Measurements from ENCODE around the gene MB21D2.

The MB21D2 gene

GRCh38 chr3:192862408-192863090 is 55.1 kb downstream of the MB21D2 start:
- no peaks in the 10 kb centered on the region for H3K79me2 ChIP-seq (ENCODE audit: insufficient read depth, low read length)
- H4K20me1 ChIP-seq (ENCODE audit: low read depth, low read length): no peaks in the 10 kb centered on the region
- no peak overlapping the region for H3K4me3 ChIP-seq (ENCODE audit: insufficient read depth, low read length, poor library complexity, severe bottlenecking)
- no peaks in the 10 kb centered on the region for H3K36me3 ChIP-seq (ENCODE audit: low read length)
- no peaks in the 10 kb centered on the region for H3K27me3 ChIP-seq (ENCODE audit: low read length)
- TF ChIP-seq EZH2phosphoT487 (conservative IDR thresholded peaks at IDR 0.05; ENCODE audit: low read length): no peak
- no peak for TF ChIP-seq CTCF (IDR thresholded peaks at IDR 0.05; ENCODE audit: insufficient read depth, low read length, poor library complexity, severe bottlenecking)
- H3K4me2 ChIP-seq (ENCODE audit: low read depth, low read length, poor library complexity, severe bottlenecking): no peak overlapping the region
- H3K27ac ChIP-seq (ENCODE audit: low read depth, low read length): no peak overlapping the region
- H2AFZ ChIP-seq (ENCODE audit: low read depth, low read length, severe bottlenecking): no peak overlapping the region
- no peaks in the 10 kb centered on the region for H3K9me3 ChIP-seq (ENCODE audit: insufficient read depth, low read length)
- no peaks in the 10 kb centered on the region for H3F3A ChIP-seq (ENCODE audit: insufficient read depth)
- H3K9me2 ChIP-seq (replicated peaks; ENCODE audit: insufficient read depth, low read length): no peaks in the 10 kb centered on the region
- no peak overlapping the region for H3K9ac ChIP-seq (ENCODE audit: low read length)

DNA sequence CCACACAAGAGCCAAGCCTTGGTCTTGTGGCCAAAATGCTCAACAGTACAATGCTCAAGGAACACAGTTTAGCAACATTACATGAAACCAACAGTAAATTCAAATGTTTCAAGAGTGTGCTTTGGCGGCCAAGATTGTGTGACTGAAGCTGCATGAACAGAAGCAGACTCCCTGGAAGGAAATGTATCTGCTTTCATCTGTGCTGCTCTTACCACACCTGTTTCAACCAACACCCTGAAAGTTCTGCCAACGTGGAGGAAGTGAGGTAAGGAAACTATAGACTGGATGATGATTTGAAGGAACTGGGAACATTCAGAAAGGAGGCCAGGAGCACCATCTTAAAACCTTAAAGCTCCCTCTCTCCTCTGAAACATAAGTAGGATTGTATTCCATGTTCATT is 55.7 kb downstream of the MB21D2 start:
- no peaks in the 10 kb centered on the region for H3K27me3 ChIP-seq (ENCODE audit: low read length)
- H3F3A ChIP-seq (ENCODE audit: insufficient read depth): no peaks in the 10 kb centered on the region
- H3K4me3 ChIP-seq (ENCODE audit: insufficient read depth, low read length, poor library complexity, severe bottlenecking): no peak overlapping the region
- no peak overlapping the region for H3K27ac ChIP-seq (ENCODE audit: low read depth, low read length)
- no peak overlapping the region for H3K4me2 ChIP-seq (ENCODE audit: low read depth, low read length, poor library complexity, severe bottlenecking)
- H4K20me1 ChIP-seq (ENCODE audit: low read depth, low read length): no peaks in the 10 kb centered on the region
- H2AFZ ChIP-seq (ENCODE audit: low read depth, low read length, severe bottlenecking): no peak overlapping the region
- no peak for TF ChIP-seq CTCF (IDR thresholded peaks at IDR 0.05; ENCODE audit: insufficient read depth, low read length, poor library complexity, severe bottlenecking)
- no peak for TF ChIP-seq EZH2phosphoT487 (conservative IDR thresholded peaks at IDR 0.05; ENCODE audit: low read length)
- no peaks in the 10 kb centered on the region for H3K9me3 ChIP-seq (ENCODE audit: insufficient read depth, low read length)
- H3K36me3 ChIP-seq (ENCODE audit: low read length): no peaks in the 10 kb centered on the region
- H3K9ac ChIP-seq (ENCODE audit: low read length): no peak overlapping the region
- no peaks in the 10 kb centered on the region for H3K9me2 ChIP-seq (replicated peaks; ENCODE audit: insufficient read depth, low read length)
- no peaks in the 10 kb centered on the region for H3K79me2 ChIP-seq (ENCODE audit: insufficient read depth, low read length)

- Histone ChIP-seq H3K9me3 (ENCODE audit: insufficient read depth, low read length) (no peaks in the 10 kb centered on the region), H3K9ac (ENCODE audit: low read length) (no peak overlapping the region), H4K20me1 (ENCODE audit: low read depth, low read length) (no peaks in the 10 kb centered on the region), H2AFZ (ENCODE audit: low read depth, low read length, severe bottlenecking) (no peak overlapping the region), H3K27ac (ENCODE audit: low read depth, low read length) (no peak overlapping the region), H3K79me2 (ENCODE audit: insufficient read depth, low read length) (no peaks in the 10 kb centered on the region), H3K4me2 (ENCODE audit: low read depth, low read length, poor library complexity, severe bottlenecking) (no peak overlapping the region), H3K27me3 (ENCODE audit: low read length) (no peaks in the 10 kb centered on the region), H3F3A (ENCODE audit: insufficient read depth) (no peaks in the 10 kb centered on the region), H3K36me3 (ENCODE audit: low read length) (no peaks in the 10 kb centered on the region), H3K4me3 (ENCODE audit: insufficient read depth, low read length, poor library complexity, severe bottlenecking) (no peak overlapping the region), H3K9me2 (replicated peaks; ENCODE audit: insufficient read depth, low read length) (no peaks in the 10 kb centered on the region)
- TF ChIP-seq EZH2phosphoT487 (conservative IDR thresholded peaks at IDR 0.05; ENCODE audit: low read length) (no peak), CTCF (IDR thresholded peaks at IDR 0.05; ENCODE audit: insufficient read depth, low read length, poor library complexity, severe bottlenecking) (no peak)
Observed at GRCh38 chr3:192860454-192860853, 57.2 kb downstream of the MB21D2 start.

Measured in SU-DHL-6 (cell line).